ENCODE results near the gene DENR.
"Not testable (repeated sequence)": the region's sequence is repeated elsewhere in the genome, so short reads cannot be mapped to it uniquely, and the experiment has no call there.

The DENR gene

DNA sequence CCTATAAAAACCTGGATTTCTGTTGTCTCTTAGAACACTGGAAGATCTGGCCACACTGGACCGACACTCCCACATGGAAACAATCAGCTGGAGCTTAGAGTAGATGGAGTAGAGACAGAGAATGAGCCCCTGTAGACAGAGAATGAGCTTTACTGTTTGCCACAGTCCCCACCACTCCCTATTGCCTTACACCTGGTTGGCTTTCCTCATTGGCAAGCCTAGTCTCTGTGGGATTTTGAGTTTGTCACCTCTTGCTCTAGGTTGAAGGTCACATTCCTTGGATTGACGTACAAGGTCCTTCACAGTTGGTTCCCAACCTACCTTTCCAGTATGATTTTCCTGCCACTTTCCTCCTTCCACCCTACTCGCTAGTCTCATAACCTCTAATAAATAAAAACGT is 20.0 kb upstream of the DENR start:
- TF ChIP-seq, protein P1, sequence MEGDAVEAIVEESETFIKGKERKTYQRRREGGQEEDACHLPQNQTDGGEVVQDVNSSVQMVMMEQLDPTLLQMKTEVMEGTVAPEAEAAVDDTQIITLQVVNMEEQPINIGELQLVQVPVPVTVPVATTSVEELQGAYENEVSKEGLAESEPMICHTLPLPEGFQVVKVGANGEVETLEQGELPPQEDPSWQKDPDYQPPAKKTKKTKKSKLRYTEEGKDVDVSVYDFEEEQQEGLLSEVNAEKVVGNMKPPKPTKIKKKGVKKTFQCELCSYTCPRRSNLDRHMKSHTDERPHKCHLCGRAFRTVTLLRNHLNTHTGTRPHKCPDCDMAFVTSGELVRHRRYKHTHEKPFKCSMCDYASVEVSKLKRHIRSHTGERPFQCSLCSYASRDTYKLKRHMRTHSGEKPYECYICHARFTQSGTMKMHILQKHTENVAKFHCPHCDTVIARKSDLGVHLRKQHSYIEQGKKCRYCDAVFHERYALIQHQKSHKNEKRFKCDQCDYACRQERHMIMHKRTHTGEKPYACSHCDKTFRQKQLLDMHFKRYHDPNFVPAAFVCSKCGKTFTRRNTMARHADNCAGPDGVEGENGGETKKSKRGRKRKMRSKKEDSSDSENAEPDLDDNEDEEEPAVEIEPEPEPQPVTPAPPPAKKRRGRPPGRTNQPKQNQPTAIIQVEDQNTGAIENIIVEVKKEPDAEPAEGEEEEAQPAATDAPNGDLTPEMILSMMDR (IDR thresholded peaks at IDR 0.05; ENCODE audit: insufficient read depth, low read depth, low read length, missing control alignments): no peak

DNA sequence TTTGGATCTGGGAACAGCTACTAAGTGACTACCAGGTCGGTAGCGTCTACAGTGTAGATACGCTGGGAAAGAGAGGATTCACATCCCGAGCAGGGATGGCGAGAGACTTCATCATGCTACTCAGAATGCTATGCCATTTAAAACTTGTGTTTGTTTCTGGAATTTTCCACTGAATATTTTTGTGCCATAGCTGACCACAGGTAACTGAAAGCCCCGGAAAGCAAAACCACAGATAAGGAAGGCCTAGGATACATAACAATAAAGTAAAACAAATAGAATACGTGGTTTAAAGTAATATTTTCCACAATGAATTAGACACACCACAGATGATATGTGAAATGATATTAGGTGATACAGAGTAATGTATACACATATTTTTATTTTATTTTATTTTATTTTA is 14.1 kb upstream of the DENR start:
- H3K4me3 ChIP-seq (ENCODE audit: low read depth, low read length): no peak overlapping the region
- no peak for DNase-seq (ENCODE audit: low read depth)
- TF ChIP-seq, protein P1 (IDR thresholded peaks at IDR 0.05; ENCODE audit: insufficient read depth, low read depth, low read length, missing control alignments): no peak

More for the DNA sequence above, 20.0 kb upstream of the DENR start:
- DNase-seq (ENCODE audit: low read depth): no peak
- H3K4me3 ChIP-seq (ENCODE audit: low read depth, low read length): no peak overlapping the region

DNA sequence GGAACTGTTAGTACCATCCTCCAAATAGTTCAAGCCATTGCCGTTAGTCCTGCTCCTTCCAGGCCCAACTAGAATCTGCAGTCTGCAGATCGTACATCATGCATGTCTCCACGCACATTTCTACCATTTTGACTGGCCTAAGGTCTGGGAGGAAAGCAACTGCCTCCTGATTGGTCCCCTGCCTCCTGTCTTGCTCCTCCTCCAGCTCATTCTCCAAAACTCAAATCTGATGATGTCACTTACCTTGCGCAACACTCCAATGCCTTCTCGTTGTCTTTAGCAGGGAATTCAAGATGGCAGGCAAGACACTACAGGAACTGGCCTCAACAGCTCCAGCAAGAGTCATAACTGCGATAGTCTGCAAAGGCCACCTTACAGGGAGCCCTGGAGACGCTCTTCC is 12.3 kb upstream of the DENR start:
- H3K4me3 ChIP-seq (ENCODE audit: low read depth, low read length): no peak overlapping the region
- DNase-seq (ENCODE audit: low read depth): no peak
- TF ChIP-seq, protein P1 (IDR thresholded peaks at IDR 0.05; ENCODE audit: insufficient read depth, low read depth, low read length, missing control alignments): no peak

DNA sequence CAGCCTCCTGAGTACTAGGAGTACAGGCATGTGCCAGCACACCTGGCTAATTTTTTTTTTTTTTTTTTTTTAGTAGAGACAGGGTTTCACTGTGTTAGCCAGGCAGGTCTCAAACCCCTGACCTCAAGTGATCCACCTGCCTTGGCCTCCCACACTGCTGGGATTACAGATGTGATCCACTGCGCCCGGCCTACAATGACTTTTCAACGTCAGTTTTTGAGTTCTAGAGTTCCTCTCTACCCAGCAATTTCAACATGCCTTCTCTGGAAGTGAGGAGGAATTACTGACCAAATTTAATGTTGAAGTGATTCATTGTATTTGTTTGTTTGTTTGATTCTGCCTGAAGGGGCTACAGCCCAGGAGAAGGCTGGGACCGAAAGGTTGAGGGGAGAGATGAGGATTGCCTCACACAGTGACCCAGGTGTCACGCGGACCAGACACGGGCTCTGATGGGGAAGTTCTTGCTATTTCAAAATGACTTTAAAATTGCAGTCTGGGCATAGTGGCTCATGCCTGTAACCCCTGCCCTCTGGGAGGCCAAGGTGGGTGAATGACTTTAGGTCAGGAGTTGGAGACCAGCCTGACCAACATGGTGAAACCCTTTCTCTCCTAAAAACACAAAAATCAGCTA is 8.6 kb upstream of the DENR start:
- H3K4me3 ChIP-seq (ENCODE audit: low read depth, low read length): no peak overlapping the region
- no peak for DNase-seq (ENCODE audit: low read depth)
- TF ChIP-seq, protein P1 (IDR thresholded peaks at IDR 0.05; ENCODE audit: insufficient read depth, low read depth, low read length, missing control alignments): no peak

DNA sequence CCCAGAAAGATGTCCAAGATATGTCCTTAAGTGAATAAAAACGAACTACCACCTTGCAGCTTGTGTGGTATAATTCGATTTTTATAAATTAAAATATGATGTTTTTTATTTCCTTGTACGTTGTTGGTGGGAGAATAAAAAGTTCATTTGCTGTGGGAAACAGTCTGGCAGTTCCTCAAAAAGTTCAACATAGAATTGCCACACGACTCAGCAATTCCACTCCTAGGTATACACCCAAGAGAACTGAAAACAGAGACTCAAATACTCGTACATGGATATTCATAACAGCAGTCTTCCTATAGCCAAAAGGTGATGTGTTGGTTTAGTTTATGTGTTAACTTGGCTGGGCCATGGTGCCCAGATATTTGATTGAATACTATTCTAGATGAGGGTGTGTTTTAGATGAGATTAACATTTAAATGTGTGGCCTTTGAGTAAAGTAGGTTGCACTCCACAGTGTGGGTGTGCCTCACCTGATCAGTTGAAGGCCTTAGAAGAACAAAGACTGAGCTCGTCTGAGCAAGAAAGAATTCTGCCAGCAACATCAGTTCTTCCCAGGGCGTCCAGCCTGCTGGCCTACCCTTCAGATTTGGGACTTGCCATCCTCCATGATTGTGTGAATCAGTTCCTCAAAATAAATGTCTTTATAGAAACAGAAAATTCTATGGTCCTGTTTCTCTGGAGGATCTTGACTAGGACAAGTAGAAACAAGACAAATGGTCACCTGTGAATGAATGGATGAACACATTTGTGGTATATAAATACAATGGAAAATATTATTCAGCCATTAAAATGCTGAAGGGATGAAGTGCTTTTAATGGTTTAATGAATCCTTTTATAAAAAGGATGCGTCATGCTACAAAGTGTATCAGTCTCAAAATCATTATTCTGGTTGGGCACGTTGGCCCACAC is 5.1 kb upstream of the DENR start:
- TF ChIP-seq, protein P1 (IDR thresholded peaks at IDR 0.05; ENCODE audit: insufficient read depth, low read depth, low read length, missing control alignments): no peak
- H3K4me3 ChIP-seq (ENCODE audit: low read depth, low read length): no peak overlapping the region
- no peak for DNase-seq (ENCODE audit: low read depth)

DNA sequence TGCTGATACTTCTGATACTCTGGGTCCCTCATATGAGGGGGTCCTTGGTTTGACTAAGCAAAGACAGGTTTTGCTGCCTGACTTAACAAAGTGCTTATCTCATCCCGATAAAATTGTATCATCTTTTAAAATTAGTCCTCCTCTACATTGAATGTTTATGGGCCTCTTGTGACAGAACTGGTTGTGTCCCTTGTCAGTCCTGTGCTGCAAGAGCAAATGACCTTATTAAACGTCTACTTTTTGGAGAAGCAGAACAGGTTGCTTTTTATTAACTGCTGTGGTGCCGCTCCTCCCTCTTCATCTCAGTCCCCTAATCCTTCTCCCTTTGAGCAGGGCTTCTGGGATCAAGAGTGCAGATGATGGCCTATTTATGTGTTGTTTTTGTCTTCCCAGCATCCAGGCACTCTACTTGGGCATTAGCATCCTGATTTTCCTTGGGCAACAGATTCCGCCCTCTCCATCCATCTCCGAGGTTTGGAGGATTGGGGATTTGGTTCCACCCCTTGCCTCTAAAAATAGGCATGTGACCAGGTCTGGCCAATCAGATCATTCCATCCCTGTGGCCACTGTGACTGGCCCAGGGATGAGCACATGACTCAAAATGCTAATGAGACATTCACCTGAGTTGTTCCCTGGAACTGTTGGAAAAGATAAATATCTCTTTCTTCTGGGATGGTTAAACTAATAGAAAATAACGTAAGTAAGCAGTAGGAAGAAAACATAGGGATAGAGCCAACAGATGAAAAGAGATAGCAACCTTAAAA is 2.9 kb upstream of the DENR start:
- no peak overlapping the region for H3K4me3 ChIP-seq (ENCODE audit: low read depth, low read length)
- DNase-seq (ENCODE audit: low read depth): no peak
- TF ChIP-seq, protein P1 (IDR thresholded peaks at IDR 0.05; ENCODE audit: insufficient read depth, low read depth, low read length, missing control alignments): no peak

DNA sequence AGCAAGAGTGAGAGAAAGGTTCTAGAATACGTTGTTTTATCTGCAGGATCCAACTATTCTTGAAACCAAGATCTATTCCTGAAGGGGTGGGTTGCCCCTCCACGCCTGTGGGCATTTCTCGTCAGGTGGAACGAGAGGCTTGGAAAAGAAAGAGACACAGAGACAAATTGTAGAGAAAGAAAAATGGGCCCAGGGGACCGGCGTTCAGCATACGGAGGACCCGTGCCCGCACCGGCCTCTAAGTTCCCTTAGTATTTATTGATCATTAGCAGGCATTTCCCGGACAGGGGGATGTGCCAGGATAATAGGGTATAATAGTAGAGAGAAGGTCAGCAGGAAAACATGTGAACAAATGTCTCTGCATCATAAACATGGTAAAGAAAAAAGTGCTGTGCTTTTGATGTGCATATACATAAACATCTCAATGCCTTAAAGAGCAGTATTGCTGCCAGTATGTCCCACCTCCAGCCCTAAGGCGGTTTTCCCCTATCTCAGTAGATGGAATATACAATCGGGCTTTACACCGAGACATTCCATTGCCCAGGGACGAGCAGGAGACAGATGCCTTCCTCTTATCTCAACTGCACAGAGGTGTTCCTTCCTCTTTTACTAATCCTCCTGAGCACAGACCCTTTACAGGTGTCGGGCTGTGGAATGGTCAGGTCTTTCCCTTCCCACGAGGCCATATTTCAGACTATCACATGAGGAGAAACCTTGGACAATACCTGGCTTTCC is 1.7 kb upstream of the DENR start:
- DNase-seq (ENCODE audit: low read depth); H3K4me3 ChIP-seq (ENCODE audit: low read depth, low read length): not testable (repeated sequence)

Data from GM12865 (cell line).